SIG-M5 treated with dmso at 0.1 percent for 504 hours (cell line): ENCODE data around the gene CLEC2B.

Source experiments
- DNase-seq: peaks from one replicate; lab custom pipeline; 2025; ENCODE audit not compliant: unreplicated experiment; lab: John Stamatoyannopoulos, UW

CLEC2B gene

DNA sequence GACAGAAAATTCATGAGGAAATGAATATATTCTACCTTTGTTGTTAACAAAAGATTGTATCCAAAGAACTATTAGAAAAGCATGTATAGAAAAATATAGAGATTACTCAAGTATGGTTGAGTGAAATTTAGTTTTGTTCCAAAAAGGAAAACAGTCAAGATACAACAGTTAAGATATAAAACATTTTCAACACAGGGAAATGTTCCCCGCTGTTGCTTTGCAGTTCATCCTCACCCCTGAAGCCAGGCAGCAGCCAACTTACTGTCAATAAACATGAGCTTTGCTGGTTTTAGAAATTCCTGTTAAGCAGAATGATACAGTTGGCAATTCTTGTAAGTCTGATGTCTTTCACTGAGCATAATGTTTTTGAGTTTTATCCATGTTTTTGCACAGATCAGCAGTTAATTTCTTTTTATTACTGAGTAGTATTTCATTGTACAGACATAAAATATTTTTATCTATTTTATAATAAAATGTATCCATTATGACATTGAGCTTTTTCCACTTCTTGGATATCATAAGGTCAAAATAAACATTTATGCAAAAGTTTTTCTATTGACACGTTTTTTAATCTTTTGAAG, 1.2 kb upstream of the CLEC2B start:
- DNase-seq = no peak

GRCh38 chr12:9868951-9869306, 225 bp downstream of the CLEC2B start:
- no peak for DNase-seq

GRCh38 chr12:9868311-9868801, 798 bp downstream of the CLEC2B start:
- no peak for DNase-seq

DNA sequence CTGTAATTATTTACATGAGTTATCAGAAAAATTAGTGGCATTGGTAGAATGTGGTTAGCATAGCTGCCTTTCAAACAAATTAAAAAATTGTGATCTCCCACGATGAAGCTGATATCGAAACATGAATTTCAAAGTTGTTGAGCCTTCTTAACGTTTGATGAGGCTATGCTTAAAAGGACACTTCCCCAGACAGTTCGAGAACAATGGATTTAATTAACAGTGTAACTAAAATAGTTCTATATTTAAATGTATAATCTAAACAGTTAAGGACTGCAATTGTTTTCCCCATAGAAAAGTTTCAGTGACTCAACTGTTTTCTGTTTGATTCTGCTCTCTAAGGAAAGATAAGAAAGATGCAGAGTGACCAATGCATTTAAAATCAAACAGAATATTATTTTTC, 1.6 kb downstream of the CLEC2B start:
- no peak for DNase-seq

DNA sequence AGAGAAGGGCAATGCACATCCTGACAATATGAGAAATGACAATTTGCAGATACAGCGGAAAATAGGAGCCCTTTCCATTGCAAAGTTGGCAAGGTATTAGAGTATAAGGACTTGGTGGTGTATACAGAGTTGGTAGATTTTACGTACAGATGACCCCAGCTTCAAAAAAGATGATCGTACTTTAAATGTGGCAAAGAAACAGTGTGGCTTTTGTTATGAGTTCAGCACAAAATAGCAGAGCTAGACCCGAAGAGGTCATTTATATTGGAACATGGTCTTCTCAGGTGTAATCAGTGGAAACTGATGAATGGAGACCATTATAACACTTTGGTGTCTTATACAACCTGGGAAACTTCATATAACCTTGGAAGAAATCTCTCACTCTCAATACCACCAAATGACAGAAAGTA, 2.3 kb downstream of the CLEC2B start:
- no peak for DNase-seq

- DNase-seq = no peak
Observed at GRCh38 chr12:9864913-9865675, 4.1 kb downstream of the CLEC2B start.

- no peak for DNase-seq
Observed at GRCh38 chr12:9858135-9858534, 11.0 kb downstream of the CLEC2B start.

DNA sequence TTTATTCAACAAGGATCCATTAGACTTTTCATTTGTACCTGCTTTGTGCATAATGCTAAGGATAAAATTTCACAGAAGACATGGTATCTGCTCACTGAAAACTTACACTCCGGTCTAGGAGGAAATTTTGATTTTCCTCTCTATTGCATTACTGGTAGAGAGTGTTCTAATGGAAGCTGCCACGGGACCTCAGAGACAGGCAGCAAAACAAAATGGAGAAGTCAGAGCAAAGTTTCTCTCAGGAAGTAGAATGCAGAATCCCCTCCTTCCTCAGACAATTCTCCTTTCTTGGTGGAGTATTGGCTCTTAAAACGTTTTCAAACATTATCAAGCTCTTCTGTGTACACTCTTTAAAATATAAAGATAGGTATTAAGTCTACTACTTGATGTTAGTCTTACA, 12.3 kb downstream of the CLEC2B start:
- no peak for DNase-seq

DNA sequence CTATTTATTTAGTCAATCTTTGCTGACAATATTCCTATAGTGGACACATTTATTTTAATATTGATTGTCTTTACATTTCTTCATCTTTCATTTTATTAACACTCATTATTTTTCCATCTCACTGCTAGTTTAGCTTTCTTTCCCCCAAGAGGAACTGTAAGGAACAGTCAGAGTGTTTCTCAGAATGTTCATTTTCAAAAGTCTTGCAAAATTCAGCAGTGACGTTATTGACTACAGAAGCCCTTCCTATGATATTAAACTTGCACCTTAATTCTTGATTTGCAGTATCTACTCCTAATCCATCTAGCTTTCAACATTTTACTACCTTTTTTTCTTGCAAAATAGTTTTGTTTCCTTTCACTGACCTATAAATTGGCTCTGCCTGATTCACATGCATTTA, 13.0 kb downstream of the CLEC2B start:
- DNase-seq = no peak

DNA sequence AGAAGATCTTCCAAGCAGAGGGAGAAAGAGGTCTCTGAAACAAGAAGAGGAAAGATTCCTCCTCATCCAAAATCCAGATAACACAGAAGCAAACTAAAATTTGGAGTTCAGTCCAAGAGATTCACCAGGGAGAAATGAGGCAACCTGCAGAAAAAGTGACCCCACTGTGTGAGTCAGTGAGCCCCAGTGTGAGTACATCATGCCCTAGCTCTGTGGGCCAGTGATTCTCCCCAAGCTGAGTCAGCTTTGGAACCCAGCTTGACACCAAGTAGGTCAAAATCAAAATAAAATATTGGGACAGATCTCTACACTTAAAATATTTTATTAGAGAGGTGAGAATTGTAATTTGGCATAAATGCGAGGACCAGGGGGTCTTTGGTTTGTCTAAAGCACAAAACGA, 17.2 kb downstream of the CLEC2B start:
- DNase-seq = no peak

DNA sequence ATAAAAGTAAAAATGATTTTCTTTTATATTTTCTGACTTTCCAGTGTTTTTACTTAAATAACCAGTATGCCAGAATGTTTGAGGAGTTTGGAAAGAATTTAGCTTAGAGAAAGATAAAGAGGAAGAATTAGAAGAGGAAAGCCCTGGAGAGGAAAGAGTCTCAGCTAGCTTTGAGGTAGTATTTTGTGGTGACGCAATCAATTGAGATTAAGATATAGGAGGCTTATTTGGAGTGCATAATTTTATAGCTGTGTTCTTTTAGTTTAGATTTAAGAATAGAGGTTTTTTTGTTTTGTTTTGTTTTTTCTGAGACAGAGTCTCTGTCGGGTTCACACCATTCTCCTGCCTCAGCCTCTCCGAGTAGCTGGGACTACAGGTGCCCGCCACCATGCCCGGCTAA, 18.1 kb downstream of the CLEC2B start:
- DNase-seq = peak; percentile 20

- no peak for DNase-seq
Observed at GRCh38 chr12:9848899-9849298, 20.3 kb downstream of the CLEC2B start.

- DNase-seq = no peak
Observed at GRCh38 chr12:9843407-9843806, 25.7 kb downstream of the CLEC2B start.

GRCh38 chr12:9831720-9832119, 37.4 kb downstream of the CLEC2B start:
- no peak for DNase-seq

GRCh38 chr12:9829982-9830381, 39.2 kb downstream of the CLEC2B start:
- DNase-seq = no peak

GRCh38 chr12:9829483-9829882, 39.7 kb downstream of the CLEC2B start:
- no peak for DNase-seq

GRCh38 chr12:9827209-9827888, 41.8 kb downstream of the CLEC2B start, which contains the start of gene KLRF1:
Gene KLRF1 (plus strand): TSS chr12:9827481. CDS start chr12:9827545, 64 bp downstream.
- DNase-seq = no peak

- DNase-seq = no peak
Observed at GRCh38 chr12:9820281-9820930, 48.7 kb downstream of the CLEC2B start.

DNA sequence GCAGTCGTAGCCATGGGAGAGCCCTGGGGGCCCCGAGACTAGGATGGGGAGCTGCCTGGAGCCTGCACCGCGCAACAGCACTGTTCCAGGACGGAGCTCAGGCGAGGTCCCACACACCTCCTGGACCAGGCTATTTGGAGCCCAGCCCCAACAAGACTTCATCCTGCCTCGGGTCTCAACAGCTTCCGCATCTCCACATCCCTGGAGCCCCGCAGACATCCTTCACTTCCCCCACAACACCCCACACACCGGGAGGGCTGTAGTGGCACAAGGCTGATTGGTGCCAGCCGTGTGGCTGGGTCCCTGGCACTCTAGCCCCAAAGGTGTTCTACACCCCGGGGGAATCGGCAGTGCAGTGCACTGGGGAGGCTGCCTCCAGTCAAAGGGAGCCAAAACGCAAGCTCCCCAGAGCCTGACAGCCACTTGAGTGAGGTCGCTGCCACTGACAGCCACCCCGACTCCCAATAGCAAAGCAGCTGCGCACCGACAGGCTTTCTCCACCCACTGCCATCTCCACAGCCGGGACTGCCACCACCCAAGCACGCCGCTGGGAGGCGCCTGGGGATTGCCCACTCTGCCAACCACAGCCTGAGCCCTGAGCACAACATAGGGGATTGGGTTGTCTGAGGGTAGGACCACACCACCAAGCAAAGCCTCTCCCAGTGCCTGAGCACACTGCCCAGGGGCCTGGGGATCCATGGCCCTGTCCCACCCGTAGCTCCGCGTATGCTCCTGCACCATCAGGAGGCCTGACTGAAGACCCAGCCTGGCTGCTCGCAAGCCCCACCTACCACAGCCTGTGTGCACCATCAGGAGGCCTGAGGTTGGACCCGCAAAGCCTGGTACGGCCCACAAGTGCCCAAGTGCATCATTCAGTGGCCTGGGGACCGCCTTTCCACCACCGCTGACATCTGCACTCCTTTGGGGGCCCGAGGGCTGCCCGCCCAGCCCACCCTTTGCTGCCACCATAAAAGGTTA, 55.0 kb downstream of the CLEC2B start:
- DNase-seq = peak; percentile 84

DNA sequence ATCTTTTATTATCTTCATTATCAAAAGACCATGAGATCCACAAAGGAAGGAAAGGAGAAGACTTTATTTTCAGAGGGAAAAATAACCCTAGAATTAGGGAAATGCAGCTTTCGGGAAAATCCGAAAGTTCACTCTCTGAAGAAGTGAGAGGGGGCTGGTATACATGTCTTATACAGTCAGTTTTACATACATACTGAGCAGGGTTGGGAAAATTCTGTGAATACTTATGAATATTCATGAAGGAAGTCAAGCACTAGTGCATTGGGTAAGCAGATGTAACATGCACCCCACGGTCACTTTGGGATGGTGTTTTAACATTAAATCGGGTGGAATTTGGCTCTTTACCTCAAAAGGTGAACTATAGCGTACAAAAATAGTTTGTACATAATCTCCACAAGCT, 57.5 kb downstream of the CLEC2B start:
- no peak for DNase-seq
